ENCODE results near the gene NPRL2. TPM values are rescaled to one million over a fixed set of nuclear protein-coding genes. Genes with fewer than 3 reads are reported as not detected.

NPRL2 gene
- 30.4 TPM for polyA plus RNA-seq

DNA sequence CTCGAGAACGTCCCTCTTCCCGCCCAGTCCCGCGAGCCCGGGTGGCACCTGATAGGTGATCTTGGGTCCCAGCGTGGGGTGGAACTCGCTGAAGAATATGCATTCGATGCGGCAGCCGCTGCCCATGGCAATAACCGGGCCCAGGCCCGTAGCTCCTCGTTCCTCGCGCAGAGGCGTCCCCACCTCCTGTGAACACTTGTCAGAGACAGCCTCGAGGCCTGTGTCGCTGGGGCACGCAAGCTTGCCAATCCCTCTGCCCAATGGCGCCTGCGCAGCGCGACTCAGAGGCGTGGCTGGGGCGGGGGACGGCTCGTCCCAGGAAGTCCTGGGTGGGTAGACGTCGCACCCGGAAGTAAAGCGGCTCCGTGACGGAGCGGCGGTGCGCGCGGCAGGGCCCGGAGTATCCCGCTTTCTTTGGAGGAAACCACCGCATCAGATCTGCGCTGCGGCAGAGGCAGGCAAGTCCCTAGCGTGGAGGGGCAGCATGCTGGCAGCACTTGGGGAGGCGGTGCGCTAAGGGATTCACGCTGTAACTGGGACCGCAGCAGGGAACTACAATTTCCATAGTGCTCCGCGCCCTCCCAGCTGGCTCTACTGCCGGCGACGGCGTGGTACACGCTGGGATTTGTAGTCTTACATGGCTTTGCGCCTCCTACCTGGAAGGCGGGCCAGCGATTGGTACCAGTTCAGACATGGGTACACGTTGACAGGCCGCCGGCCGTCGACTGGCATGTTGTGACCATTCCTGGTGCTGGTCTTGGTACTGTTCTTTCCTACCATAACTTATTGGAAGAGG is at the start of gene NPRL2, which contains the start of gene CYB561D2:
NPRL2 (minus strand) TSS at position 249 of the 796 bp plus-strand sequence; CDS start at position 126, 123 bp downstream.
CYB561D2 (plus strand) TSS at position 336 of the 796 bp plus-strand sequence. CDS start 572 bp downstream, outside the sequence.
- H3K4me1 Mint-ChIP-seq, result peaks cover 21 to 28% (median 26%) of the 10 kb centered on the region in 3 donors
- no peaks in the 10 kb centered on the region for H3K36me3 Mint-ChIP-seq
- no peaks in the 10 kb centered on the region for H3K27me3 Mint-ChIP-seq
- no peaks in the 10 kb centered on the region for H3K9me3 Mint-ChIP-seq
- H3K4me3 Mint-ChIP-seq, result peak within 1 kb of the TSS; percentile 92 to 100 (median 98)
- peak within 1 kb of the TSS; percentile 94 to 98 (median 97) for H3K27ac Mint-ChIP-seq

DNA sequence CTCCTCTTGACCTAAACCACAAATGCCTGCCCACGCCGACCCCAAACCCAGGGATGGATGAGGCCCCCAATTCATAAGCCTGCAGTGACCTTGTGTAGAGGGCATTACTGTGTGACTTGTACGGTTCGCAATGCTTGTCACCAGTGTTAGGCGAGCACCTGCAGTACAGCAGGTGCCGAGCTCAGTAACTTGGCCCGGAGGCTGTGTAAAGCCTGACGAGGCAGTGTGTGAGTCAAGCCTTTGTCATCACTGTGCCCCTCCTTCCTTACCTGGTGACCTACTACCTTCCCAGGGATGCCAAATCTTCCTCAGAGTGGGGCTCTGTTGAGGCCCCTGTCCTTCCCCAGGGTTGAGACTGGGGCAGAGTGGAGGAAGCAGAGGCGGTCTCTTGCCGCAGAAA is 45.9 kb upstream of the NPRL2 start:
- no peaks in the 10 kb centered on the region for H3K36me3 Mint-ChIP-seq
- peaks cover 2% of the 10 kb centered on the region for H3K27me3 Mint-ChIP-seq
- H3K9me3 Mint-ChIP-seq, result no peaks in the 10 kb centered on the region
- H3K4me1 Mint-ChIP-seq, result peaks cover 0 to 2% (median 0%) of the 10 kb centered on the region in 3 donors
- H3K27ac Mint-ChIP-seq, result peak overlapping the region in 1 of 3 donors; percentile 56
- no peak overlapping the region for H3K4me3 Mint-ChIP-seq

DNA sequence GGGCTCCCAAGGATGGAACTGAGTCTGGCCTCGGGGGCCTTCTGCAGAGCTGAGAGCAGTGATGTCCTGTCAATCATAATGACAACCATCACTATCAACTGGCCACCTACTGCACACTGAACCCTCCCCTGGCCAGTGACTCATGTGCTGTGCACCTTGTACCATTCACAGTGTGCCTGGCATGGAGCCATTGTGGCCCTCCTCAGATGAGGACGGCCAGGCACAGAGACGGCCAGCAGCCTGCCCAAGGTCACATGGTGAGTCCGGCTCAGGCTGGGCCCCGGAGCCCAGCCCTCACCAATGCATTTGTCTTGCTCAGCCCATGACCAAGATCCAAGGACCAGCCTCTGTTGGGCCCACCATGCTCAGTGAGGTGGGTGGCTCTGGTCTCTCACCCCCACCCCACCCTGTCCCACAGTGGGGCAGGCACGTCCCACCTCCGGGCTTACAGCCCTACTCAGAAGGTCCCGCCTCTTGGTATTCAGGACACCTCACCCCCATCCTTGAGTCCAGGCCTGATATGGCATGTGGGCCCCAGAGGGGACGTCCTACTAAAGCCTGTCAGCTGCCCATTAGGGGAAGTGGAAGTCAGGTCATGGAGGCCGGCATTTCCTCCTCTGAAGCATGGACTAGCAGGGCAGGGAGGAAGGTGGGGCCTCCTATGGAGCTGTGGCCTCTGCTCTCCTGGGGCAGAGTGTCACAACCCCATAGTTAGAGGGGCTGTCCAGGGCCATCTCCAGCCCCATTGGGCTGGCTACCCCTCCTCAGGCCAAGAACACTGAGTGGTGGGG is 44.7 kb upstream of the NPRL2 start:
- H3K4me1 Mint-ChIP-seq, result peaks cover 0 to 2% (median 0%) of the 10 kb centered on the region in 3 donors
- H3K27ac Mint-ChIP-seq, result no peak overlapping the region
- no peaks in the 10 kb centered on the region for H3K36me3 Mint-ChIP-seq
- peaks cover 2% of the 10 kb centered on the region for H3K27me3 Mint-ChIP-seq
- no peak overlapping the region for H3K4me3 Mint-ChIP-seq
- no peaks in the 10 kb centered on the region for H3K9me3 Mint-ChIP-seq

DNA sequence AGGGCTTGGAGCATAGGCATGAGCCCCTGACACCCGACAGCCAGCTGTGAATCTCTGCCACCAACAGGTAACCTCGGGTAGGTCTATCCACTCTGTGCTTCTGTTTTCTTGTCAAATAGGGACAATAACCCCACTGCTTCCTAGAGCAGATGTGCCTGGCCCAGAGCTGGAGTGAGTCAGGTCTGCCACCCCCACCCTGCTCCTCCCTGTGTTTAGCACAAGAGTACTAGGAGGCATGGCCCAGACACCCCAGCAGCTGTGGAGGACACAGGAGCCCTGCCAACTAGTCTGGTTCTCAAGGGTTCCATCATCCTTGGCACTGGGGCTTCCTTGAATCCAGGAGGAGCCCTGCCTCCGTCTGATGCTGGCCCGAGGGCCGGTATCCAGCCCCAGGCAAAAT is 42.5 kb upstream of the NPRL2 start:
- Mint-ChIP-seq H3K9me3 (no peaks in the 10 kb centered on the region), H3K27ac (no peak overlapping the region), H3K36me3 (no peaks in the 10 kb centered on the region), H3K27me3 (peaks cover 2% of the 10 kb centered on the region), H3K4me1 (peaks cover 0 to 2% (median 0%) of the 10 kb centered on the region in 3 donors), H3K4me3 (no peak overlapping the region)

DNA sequence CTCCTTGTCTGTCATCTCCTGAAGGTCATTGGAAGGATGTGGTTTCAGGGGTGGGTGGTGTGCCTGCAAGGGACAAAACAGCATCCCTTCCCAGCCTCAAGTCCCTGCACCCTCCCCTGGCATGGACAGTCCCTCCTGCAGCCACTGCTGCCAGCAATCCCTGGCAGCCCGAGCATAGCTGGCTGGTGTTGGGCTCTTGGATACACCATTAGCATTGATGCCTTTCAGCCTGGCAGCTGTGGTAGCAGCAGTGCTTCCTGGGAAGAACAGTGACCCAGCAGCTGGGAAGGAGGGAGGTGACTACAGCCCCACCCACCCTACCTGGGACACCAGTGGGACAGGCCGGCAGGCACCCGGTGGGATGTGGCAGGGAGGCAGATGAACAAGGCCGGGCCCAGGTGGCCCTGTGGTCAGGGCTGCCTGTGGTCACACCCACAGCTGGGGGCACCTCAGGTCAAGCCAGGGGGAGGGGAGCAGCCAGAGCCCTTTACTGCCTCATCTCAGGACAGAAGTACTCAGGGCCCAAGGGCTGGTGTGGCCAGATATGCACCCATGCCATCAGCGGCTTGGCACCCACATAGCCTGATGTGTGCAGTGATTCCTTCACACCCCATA is 41.6 kb upstream of the NPRL2 start:
- H3K4me3 Mint-ChIP-seq, result no peak overlapping the region
- H3K36me3 Mint-ChIP-seq, result no peaks in the 10 kb centered on the region
- peaks cover 2% of the 10 kb centered on the region for H3K27me3 Mint-ChIP-seq
- peaks cover 0 to 2% (median 0%) of the 10 kb centered on the region in 3 donors for H3K4me1 Mint-ChIP-seq
- H3K27ac Mint-ChIP-seq, result no peak overlapping the region
- H3K9me3 Mint-ChIP-seq, result no peaks in the 10 kb centered on the region

DNA sequence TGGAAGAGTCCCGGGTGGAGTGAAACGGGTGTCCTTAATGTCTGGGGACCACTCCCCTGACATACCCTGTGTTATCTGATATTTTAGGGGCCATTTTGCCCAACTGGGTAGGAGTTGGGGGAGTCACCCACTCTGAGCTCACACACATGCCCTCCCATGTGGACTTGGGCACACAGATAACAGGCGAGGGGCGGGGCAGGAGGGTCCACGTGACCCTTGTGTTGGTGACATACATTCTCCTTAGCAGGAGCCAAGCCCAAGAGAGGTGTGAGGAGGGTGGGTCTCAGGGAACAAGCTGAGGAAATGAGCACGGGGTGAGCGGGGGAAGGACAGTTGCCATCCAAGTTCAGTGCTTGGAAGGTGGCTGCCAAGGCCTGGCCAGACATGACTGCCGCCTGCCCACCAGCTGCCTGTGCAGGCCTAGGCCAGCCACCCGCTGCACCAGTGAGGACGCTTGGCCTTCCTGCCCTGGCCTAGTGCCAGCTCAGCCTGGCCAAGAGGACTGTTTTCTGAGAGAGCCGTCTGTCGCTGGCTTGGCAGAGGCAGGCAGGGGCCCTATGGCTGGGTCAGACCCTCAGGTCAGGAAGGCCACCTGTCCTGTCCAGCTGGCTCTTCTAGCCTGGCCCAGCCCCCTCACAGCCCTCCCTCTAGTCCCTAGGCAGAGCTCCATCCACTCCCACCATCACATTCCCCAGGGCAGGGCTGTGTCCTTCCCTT is 40.1 kb upstream of the NPRL2 start:
- H3K4me3 Mint-ChIP-seq, result no peak overlapping the region
- no peaks in the 10 kb centered on the region for H3K9me3 Mint-ChIP-seq
- H3K27me3 Mint-ChIP-seq, result peaks cover 2% of the 10 kb centered on the region
- H3K36me3 Mint-ChIP-seq, result no peaks in the 10 kb centered on the region
- H3K27ac Mint-ChIP-seq, result no peak overlapping the region
- H3K4me1 Mint-ChIP-seq, result peaks cover 0 to 2% (median 0%) of the 10 kb centered on the region in 3 donors

DNA sequence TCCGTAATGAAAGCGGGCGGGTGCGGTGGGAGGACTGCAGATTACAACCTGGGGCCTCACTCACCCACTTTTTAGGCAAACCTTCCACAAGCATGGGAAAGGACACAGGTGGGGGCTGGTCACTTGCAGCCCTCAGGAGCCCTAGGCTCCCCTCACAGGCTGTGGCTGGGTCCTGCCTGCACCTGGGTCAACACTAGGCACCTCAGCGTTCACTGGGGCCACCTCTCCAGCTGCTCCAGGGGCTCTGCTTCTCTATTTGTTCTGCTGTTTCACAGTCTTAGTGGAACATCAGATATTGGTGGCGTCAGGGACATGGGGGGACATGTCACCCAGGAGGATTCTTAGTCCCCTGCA is 38.8 kb upstream of the NPRL2 start:
- H3K4me1 Mint-ChIP-seq, result peaks cover 0 to 2% (median 0%) of the 10 kb centered on the region in 3 donors
- H3K4me3 Mint-ChIP-seq, result no peak overlapping the region
- H3K27ac Mint-ChIP-seq, result peak overlapping the region in 1 of 3 donors; percentile 62
- H3K9me3 Mint-ChIP-seq, result no peaks in the 10 kb centered on the region
- H3K27me3 Mint-ChIP-seq, result peaks cover 2% of the 10 kb centered on the region
- no peaks in the 10 kb centered on the region for H3K36me3 Mint-ChIP-seq

DNA sequence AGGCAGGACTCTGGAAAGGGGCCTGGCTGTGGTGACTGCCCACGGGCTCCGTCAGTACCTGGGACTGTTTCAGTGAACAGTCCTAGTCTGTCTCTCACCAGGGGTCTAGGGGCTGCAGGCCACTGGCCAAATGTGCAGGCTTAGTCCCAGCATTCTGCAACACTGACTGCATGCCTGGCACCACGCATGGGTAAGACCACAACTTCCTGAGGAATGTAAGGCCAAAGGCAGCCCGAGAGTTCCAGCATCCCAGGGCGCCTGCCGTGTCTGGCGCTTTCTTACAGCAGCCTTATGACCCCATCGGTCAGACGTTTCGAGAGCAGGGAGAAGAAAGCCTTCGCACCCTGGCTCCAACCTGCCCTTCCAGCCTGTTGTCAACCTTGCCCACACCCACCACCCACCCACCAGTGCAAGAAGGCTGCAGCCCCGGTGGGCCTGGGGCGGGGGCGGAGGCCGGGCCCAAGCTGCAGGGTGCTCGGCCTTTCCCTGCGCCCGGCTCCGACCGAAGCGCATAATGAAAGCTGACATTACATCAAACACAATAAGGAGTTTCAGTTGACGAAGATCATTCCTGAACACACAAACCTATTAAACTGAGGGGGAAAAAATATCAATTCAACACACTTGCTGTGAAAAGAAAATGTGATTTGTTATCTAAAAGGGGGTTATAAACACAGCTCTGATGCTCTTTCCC is 38.3 kb upstream of the NPRL2 start:
- peak overlapping the region in 1 of 3 donors; percentile 62 for H3K27ac Mint-ChIP-seq
- no peaks in the 10 kb centered on the region for H3K36me3 Mint-ChIP-seq
- no peaks in the 10 kb centered on the region for H3K9me3 Mint-ChIP-seq
- H3K4me1 Mint-ChIP-seq, result peaks cover 0 to 2% (median 0%) of the 10 kb centered on the region in 3 donors
- no peak overlapping the region for H3K4me3 Mint-ChIP-seq
- peaks cover 2% of the 10 kb centered on the region for H3K27me3 Mint-ChIP-seq

DNA sequence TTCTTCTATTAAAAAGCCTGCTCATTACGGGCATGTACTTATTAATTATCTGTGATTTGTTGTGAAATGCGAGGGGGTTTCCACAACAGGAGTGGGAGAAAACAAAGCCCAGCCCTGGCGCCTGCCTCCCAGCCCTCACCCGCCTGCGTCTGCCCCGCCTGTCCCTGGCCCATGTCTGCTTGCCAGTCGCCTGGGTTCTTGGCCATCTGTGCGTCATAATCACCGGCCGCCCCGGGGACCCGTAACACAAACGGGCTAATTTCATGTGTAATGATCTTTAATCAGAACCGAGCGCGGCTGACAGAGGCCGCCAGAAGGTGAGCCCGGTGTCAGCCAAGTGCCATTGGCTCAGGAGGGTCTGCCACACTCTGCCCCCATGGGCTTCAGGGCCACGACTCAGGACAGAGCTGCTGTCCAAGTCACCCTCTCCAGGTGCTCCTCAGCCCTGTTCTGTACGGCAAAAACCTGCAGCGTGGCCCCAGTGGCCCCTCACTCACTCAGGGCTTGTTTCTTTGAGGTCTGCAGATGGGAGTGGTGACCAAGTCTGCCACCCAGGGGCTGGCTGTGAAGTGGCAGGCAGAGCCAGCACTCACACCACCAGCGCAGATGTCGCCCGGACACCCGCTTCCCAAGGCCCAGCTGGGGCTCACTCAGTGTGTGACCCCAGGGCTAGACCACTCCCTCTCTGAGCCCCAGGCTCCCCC is 37.6 kb upstream of the NPRL2 start:
- H3K36me3 Mint-ChIP-seq, result no peaks in the 10 kb centered on the region
- peaks cover 2% of the 10 kb centered on the region for H3K27me3 Mint-ChIP-seq

DNA sequence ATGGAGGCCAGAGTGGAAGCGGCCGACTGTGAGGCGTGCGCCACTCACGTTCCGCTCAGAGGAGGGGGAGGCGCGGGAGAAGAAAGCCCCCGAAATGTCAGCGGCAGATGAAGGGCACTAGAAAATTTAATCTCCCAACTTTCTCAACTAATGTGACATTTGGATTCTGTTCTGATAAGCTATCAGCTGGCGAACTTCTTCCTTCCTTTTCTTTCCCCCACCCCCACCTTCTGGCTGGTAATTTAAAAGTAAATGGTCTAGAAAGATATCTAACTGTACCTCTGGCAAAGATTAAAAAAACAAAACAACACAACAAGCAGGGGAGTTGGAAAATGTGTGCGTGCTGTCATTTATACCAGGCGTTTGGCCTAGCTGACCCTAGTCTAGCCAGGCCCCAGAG is 35.2 kb upstream of the NPRL2 start:
- H3K27me3 Mint-ChIP-seq, result peaks cover 2% of the 10 kb centered on the region
- H3K36me3 Mint-ChIP-seq, result no peaks in the 10 kb centered on the region
- no peak overlapping the region for H3K4me3 Mint-ChIP-seq
- no peaks in the 10 kb centered on the region for H3K4me1 Mint-ChIP-seq
- H3K9me3 Mint-ChIP-seq, result no peaks in the 10 kb centered on the region
- H3K27ac Mint-ChIP-seq, result peak overlapping the region in 1 of 3 donors; percentile 46

More for the DNA sequence above, 37.6 kb upstream of the NPRL2 start:
- no peak overlapping the region for H3K4me3 Mint-ChIP-seq
- no peaks in the 10 kb centered on the region for H3K9me3 Mint-ChIP-seq
- H3K27ac Mint-ChIP-seq, result no peak overlapping the region
- peaks cover 0 to 2% (median 0%) of the 10 kb centered on the region in 3 donors for H3K4me1 Mint-ChIP-seq

DNA sequence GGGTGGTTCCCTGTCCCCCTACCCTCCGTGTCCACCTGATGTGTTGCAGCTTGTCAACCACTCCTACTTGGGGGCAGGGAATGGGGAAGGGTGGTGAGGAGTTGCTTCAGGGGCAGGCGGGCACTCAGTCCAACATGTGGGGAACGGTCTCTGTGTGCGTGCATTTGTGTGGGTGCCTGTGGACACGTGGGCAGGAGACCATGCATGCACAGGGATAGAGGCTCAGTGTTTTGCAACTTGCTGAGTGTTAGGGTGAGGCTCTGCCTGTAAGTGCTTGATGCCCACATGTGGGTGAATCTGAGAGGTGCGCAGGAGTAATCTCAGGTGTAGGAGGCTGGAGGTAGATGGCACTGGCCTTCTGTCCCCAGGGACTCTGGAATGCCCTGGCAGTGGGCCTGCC is 33.2 kb upstream of the NPRL2 start:
- Mint-ChIP-seq H3K36me3 (no peaks in the 10 kb centered on the region), H3K27me3 (peaks cover 2% of the 10 kb centered on the region), H3K4me1 (no peaks in the 10 kb centered on the region), H3K9me3 (no peaks in the 10 kb centered on the region), H3K4me3 (no peak overlapping the region), H3K27ac (no peak overlapping the region)

DNA sequence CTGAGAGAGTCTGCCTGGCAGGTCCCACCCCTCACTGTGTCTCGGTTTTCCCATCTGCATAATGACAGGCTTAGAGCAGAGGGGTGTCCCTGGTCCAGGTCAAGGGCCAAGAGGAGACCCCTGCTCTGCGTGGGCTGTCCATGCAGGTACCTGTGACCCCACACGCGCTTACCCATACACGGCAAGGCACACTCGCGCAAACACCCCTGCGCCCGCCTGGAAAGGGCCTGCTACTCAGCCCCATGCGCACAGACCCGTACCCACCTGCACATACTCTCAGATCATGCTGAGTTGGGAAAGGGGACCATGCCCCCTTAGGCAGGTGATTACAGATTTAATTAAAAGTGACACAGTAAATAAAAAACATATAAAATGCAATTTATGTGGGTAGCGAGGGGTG is 32.1 kb upstream of the NPRL2 start:
- Mint-ChIP-seq H3K27ac (no peak overlapping the region), H3K27me3 (peaks cover 2% of the 10 kb centered on the region), H3K36me3 (no peaks in the 10 kb centered on the region), H3K4me1 (no peaks in the 10 kb centered on the region), H3K9me3 (no peaks in the 10 kb centered on the region), H3K4me3 (no peak overlapping the region)

DNA sequence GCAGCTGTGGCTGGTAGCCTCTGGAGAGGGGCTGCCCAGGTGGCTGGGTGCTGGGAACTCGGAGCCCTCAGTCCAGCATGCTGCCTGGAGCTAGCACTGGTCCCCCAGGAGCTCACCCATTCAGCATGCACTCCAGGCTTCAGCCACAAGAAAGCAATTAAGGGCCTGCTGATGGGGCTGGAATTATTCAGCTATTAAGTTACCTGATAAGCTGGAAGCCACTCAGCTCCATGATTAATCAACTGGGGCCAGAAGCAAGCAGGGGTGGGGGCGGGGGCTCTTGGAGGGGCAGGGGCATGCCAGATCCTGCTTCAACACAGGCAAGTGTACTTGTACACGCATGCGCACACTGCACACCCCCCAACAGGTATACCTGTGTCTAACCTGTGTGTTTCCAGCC is 30.8 kb upstream of the NPRL2 start:
- Mint-ChIP-seq H3K4me3 (no peak overlapping the region), H3K4me1 (no peaks in the 10 kb centered on the region), H3K27me3 (peaks cover 2% of the 10 kb centered on the region), H3K9me3 (no peaks in the 10 kb centered on the region), H3K27ac (no peak overlapping the region), H3K36me3 (no peaks in the 10 kb centered on the region)
